Kidney tubule cell (primary cell): ENCODE results near the gene FAM25A.

Source experiments
- DNase-seq: peaks from one replicate; pipeline ENCODE4 v3.0.0-alpha.2; 2018; ENCODE audit warnings: low spot score

Gene FAM25A

GRCh38 chr10:87064651-87065050, 44.6 kb downstream of the FAM25A start:
- no peak for DNase-seq

- DNase-seq: no peak
These were observed 46.1 kb downstream of the FAM25A start for GRCh38 chr10:87066178-87066577.

GRCh38 chr10:87066865-87067264, 46.8 kb downstream of the FAM25A start:
- DNase-seq: no peak

GRCh38 chr10:87068281-87068680, 48.2 kb downstream of the FAM25A start:
- DNase-seq: no peak

DNA sequence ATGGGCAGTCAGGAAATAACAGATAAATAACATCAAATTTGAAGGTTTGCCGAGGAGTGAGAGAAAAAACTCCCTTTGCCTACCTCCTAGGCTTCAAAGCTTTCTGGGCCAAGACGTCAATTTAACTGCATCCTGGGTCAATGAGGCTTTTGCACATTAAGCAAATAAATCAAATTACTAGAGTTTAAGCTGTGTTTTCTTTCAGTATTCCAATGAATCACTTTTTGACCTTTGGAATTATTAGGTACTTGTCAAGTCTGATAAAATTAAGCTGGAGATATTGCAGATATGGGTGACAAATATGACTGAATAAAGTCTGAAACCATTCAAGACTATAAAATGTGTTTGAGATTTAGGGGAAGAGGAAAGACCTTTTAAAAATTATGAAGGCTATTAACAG, 52.4 kb downstream of the FAM25A start:
- DNase-seq: no peak
